IMR-90 (cell line): Measurements from ENCODE around the gene ARHGEF18. TPM values are rescaled to one million over a fixed set of nuclear protein-coding genes. Genes with fewer than 3 reads are reported as not detected.

Experiments used
- ATAC-seq: fragments of 200-7000 bp; cut with Tn5 transposase; 2 replicates; pipeline ENCODE4 v1.9.1; 2020; ENCODE audit warnings: low read depth, mild to moderate bottlenecking, moderate library complexity
- BruUV-seq: library from RNA; stranded (reverse); fragments of 400-500 nt; replicated peaks from 2 replicates; lab custom pipeline; 2021; lab: Mats Ljungman, UMichigan
- CTCF ChIA-PET: fragments of 300-600 bp; formaldehyde crosslinking; extraction: SDS; loops from one replicate; lab custom pipeline; 2021; ENCODE audit warnings: antibody characterized with exemption; lab: Yijun Ruan, JAX
- POLR2A ChIA-PET: fragments of 300-600 bp; sonication (Branson Sonifier 250); formaldehyde crosslinking; loops from one replicate; lab custom pipeline; 2022; ENCODE audit warnings: antibody characterized with exemption; ENCODE audit not compliant: unreplicated experiment; lab: Charles Lee
- DNase-seq: peaks from one replicate; pipeline ENCODE4 v3.0.0; 2013
- H2AFZ ChIP-seq: replicated peaks from 2 replicates; pipeline ENCODE3; 2013; ENCODE audit warnings: low read length, mild to moderate bottlenecking; ENCODE audit not compliant: poor library complexity
- H2AK5ac ChIP-seq: 2 replicates; pipeline ENCODE4 v1.6.1; 2013; ENCODE audit warnings: low read depth, low read length, inconsistent platforms
- H2AK9ac ChIP-seq: replicated peaks from 2 replicates; pipeline ENCODE3; 2013; ENCODE audit warnings: mild to moderate bottlenecking, low read depth, low read length, moderate library complexity; ENCODE audit not compliant: poor library complexity
- H2BK120ac ChIP-seq: 2 replicates; pipeline ENCODE4 v1.6.1; 2013; ENCODE audit warnings: low read depth, low read length, inconsistent platforms
- H2BK15ac ChIP-seq: 3 replicates; pipeline ENCODE4 v1.6.1; 2013; ENCODE audit warnings: low read depth, low read length, inconsistent platforms
- H2BK20ac ChIP-seq: 2 replicates; pipeline ENCODE4 v1.6.1; 2013; ENCODE audit warnings: low read depth, mild to moderate bottlenecking, inconsistent platforms, low read length, moderate library complexity
- H2BK5ac ChIP-seq: 2 replicates; pipeline ENCODE4 v1.6.1; 2013; ENCODE audit warnings: mild to moderate bottlenecking, low read depth, low read length, inconsistent platforms; ENCODE audit not compliant: poor library complexity, severe bottlenecking
- H3K14ac ChIP-seq: replicated peaks from 2 replicates; pipeline ENCODE4 v1.6.1; 2013; ENCODE audit warnings: low read depth, low read length, inconsistent platforms
- H3K18ac ChIP-seq: 2 replicates; pipeline ENCODE4 v1.6.1; 2013; ENCODE audit warnings: low read depth, low read length, control low read depth
- H3K23ac ChIP-seq: 2 replicates; pipeline ENCODE4 v1.6.1; 2013; ENCODE audit warnings: low read depth, low read length, inconsistent platforms
- H3K27ac ChIP-seq: 2 replicates; pipeline ENCODE4 v1.5.1; 2013; ENCODE audit warnings: mild to moderate bottlenecking, control low read depth, low read length; ENCODE audit not compliant: insufficient read depth
- H3K27me3 ChIP-seq: 2 replicates; pipeline ENCODE4 v1.6.1; 2013; ENCODE audit warnings: low read length; ENCODE audit not compliant: control insufficient read depth, insufficient read depth
- H3K36me3 ChIP-seq: 2 replicates; pipeline ENCODE4 v1.6.1; 2013; ENCODE audit warnings: low read length, mixed read lengths; ENCODE audit not compliant: control insufficient read depth, insufficient read depth
- H3K4ac ChIP-seq: 2 replicates; pipeline ENCODE4 v1.6.1; 2013; ENCODE audit warnings: low read depth, low read length, inconsistent platforms
- H3K4me1 ChIP-seq: 2 replicates; pipeline ENCODE4 v1.6.1; 2013; ENCODE audit warnings: low read length, mixed read lengths; ENCODE audit not compliant: control insufficient read depth, insufficient read depth
- H3K4me2 ChIP-seq: 2 replicates; pipeline ENCODE4 v1.6.1; 2013; ENCODE audit warnings: low read depth, mild to moderate bottlenecking, control low read depth, low read length, moderate library complexity
- H3K4me3 ChIP-seq: 2 replicates; pipeline ENCODE4 v1.5.1; 2013; ENCODE audit warnings: low read depth, mild to moderate bottlenecking, control low read depth, low read length, moderate library complexity; ENCODE audit not compliant: insufficient read depth
- H3K56ac ChIP-seq: 2 replicates; pipeline ENCODE4 v1.6.1; 2013; ENCODE audit warnings: low read length, inconsistent platforms; ENCODE audit not compliant: insufficient read depth; ENCODE audit errors: extremely low read depth
- H3K79me1 ChIP-seq, 2 experiments: 2 replicates each; pipeline ENCODE4 v1.6.1; 2013; ENCODE audit warnings: low read length in 2 of 2, inconsistent platforms in 1 of 2, low read depth in 1 of 2
- H3K9ac ChIP-seq: 2 replicates; pipeline ENCODE4 v1.6.1; 2013; ENCODE audit warnings: low read depth, low read length, control low read depth
- H3K9me1 ChIP-seq: 2 replicates; pipeline ENCODE4 v1.6.1; 2013; ENCODE audit warnings: low read length, inconsistent platforms; ENCODE audit not compliant: insufficient read depth
- H3K9me3 ChIP-seq: 2 replicates; pipeline ENCODE4 v1.6.1; 2013; ENCODE audit warnings: low read length; ENCODE audit not compliant: control insufficient read depth, insufficient read depth
- H4K20me1 ChIP-seq: 2 replicates; pipeline ENCODE4 v1.6.1; 2013; ENCODE audit warnings: low read length, inconsistent platforms; ENCODE audit not compliant: insufficient read depth
- H4K5ac ChIP-seq: 2 replicates; pipeline ENCODE4 v1.6.1; 2013; ENCODE audit warnings: mild to moderate bottlenecking, low read depth, low read length, control low read depth
- H4K8ac ChIP-seq, 2 experiments: 2 replicates each; pipeline ENCODE4 v1.6.1; 2013; ENCODE audit warnings: low read depth in 2 of 2, low read length in 2 of 2, control low read depth in 1 of 2, inconsistent platforms in 1 of 2
- H4K91ac ChIP-seq: 2 replicates; pipeline ENCODE4 v1.6.1; 2013; ENCODE audit warnings: low read depth, low read length, inconsistent platforms; ENCODE audit not compliant: insufficient read depth
- CHD1 ChIP-seq: IDR thresholded peaks from 2 replicates; pipeline ENCODE4 v1.6.1; 2012; ENCODE audit warnings: low read depth, low read length, improper control_type of control experiment
- FOS ChIP-seq: fragments of 150-350 bp; IDR thresholded peaks from 2 replicates; pipeline ENCODE4 v1.6.1; 2016; ENCODE audit warnings: low read depth, low read length
- WGBS, 2 experiments: methylation state at CpG; one replicate each; pipeline versions ENCODE4 v1.1.5 to v1.1.7; 2013; ENCODE audit warnings: missing lambda C conversion rate in 2 of 2; ENCODE audit not compliant: insufficient read length in 1 of 2; ENCODE audit errors: extremely low coverage in 2 of 2; 5-methylcytosine and 5-hydroxymethylcytosine counted together
- dilution Hi-C: fragments of 300-500 bp; cut with HindIII; formaldehyde crosslinking; loops from one replicate; pipeline ENCODE4 v1.14.3; 2018; ENCODE audit warnings: low sequenced_read_pairs; ENCODE audit not compliant: unreplicated experiment
- in situ Hi-C: fragments of 300-500 bp; cut with MboI; formaldehyde crosslinking; loops from 3 replicates; pipeline ENCODE4 v1.14.3; 2019; ENCODE audit warnings: low sequenced_read_pairs, inconsistent platforms, mixed read lengths
- intact Hi-C: fragments of 100-400 bp; cut with micrococcal nuclease; formaldehyde crosslinking; loops from 2 replicates; pipeline ENCODE4 v1.10.0; 2022
- polyA plus RNA-seq, 3 experiments: library from polyadenylated mRNA; depleted of rRNA; stranded (reverse); fragments of >200 nt; gene quantifications; 2 replicates each; pipeline ENCODE4 v1.2.3, GENCODE V29; 2012; ENCODE audit warnings: low replicate concordance in 1 of 3
- total RNA-seq: library from RNA; depleted of rRNA; stranded (reverse); fragments of >200 nt; gene quantifications from 2 replicates; pipeline ENCODE4 v1.2.3, GENCODE V29; 2012
- TF ChIP-seq, protein P1 (sequence below): fragments of 150-350 bp; IDR thresholded peaks from 2 replicates; pipeline ENCODE4 v1.6.1; 2017; ENCODE audit warnings: mild to moderate bottlenecking, antibody characterized with exemption, low read length, low read depth

Gene ARHGEF18
- total and polyA plus RNA-seq, 2 of the 4 experiments (the other 2 are of a cell fraction): 11.6 to 12.4 TPM

DNA sequence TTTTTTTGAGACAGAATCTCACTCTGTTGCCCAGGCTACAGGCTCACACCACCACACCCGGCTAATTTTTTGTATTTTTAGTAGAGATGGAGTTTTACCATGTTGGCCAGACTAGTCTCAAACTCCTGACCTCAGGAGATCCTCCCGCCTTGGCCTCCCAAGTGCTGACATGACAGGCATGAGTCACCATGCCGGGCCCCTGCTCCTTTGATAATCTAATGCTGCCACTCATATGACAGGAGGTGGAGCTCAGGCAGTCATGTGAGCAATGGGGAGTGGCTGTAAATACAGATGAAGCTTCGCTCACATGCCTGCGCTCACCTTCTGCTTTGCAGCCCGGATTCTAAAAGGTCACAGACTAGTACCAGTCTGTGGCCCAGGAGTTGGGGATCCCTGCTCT, 25.1 kb downstream of the ARHGEF18 start:
- Histone ChIP-seq H2AK5ac (no peak overlapping the region), H4K8ac (no peak overlapping the region), H2BK15ac (no peak overlapping the region), H2AFZ (no peak overlapping the region), H4K20me1 (no peaks in the 10 kb centered on the region), H3K9me3 (no peaks in the 10 kb centered on the region), H3K18ac (no peak overlapping the region), H3K4ac (no peak overlapping the region), H3K4me2 (no peak overlapping the region), H2BK20ac (no peak overlapping the region), H2BK120ac (no peak overlapping the region), H2AK9ac (no peak overlapping the region), H3K4me3 (no peak overlapping the region), H3K9me1 (no peaks in the 10 kb centered on the region), H3K4me1 (no peaks in the 10 kb centered on the region), H3K79me1 (no peaks in the 10 kb centered on the region), H3K9ac (no peak overlapping the region), H4K5ac (no peak overlapping the region), H3K23ac (no peak overlapping the region), H4K91ac (no peak overlapping the region), H2BK5ac (no peak overlapping the region), H3K27me3 (no peaks in the 10 kb centered on the region; the same call in 1 of the 2 replicates), H3K56ac (no peak overlapping the region), H3K14ac (no peak overlapping the region), H3K36me3 (no peaks in the 10 kb centered on the region), H3K27ac (no peak overlapping the region)
- intact Hi-C loops: no loop called here
- POLR2A ChIA-PET: no interaction called here
- dilution Hi-C loops: no loop called here
- no TSS peak for BruUV-seq
- no CpG with 5 or more reads among the region's 6 CpGs for WGBS, 2 experiments
- DNase-seq (no peak), ATAC-seq (no peak)
- CTCF ChIA-PET: no interaction called here
- in situ Hi-C loops: no loop called here
- TF ChIP-seq FOS: no peak
- no peak for TF ChIP-seq CHD1
- TF ChIP-seq, protein P1, sequence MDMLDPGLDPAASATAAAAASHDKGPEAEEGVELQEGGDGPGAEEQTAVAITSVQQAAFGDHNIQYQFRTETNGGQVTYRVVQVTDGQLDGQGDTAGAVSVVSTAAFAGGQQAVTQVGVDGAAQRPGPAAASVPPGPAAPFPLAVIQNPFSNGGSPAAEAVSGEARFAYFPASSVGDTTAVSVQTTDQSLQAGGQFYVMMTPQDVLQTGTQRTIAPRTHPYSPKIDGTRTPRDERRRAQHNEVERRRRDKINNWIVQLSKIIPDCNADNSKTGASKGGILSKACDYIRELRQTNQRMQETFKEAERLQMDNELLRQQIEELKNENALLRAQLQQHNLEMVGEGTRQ: no peak
